Stimulated activated CD8-positive, alpha-beta memory T cell treated with anti-CD3 and anti-CD28 coated beads, Interleukin-2, amount 100 ng/mL, for 1 hour (primary cell): ENCODE measurements around the gene CDKN2D.

ENCODE experiments used
- DNase-seq, 2 donors: peaks; one replicate each; pipeline ENCODE4 v3.0.0-alpha.2; 2020; ENCODE audit warnings: low read depth in 2 of 2

Gene CDKN2D

GRCh38 chr19:10520652-10521318, 48.0 kb downstream of the CDKN2D start:
- DNase-seq = no peak

- DNase-seq = no peak
These were observed 49.4 kb downstream of the CDKN2D start for GRCh38 chr19:10519421-10519820.

GRCh38 chr19:10518444-10519361, 50.1 kb downstream of the CDKN2D start:
- DNase-seq = no peak

GRCh38 chr19:10517760-10518443, 50.9 kb downstream of the CDKN2D start:
- no peak for DNase-seq

- no peak for DNase-seq
These were observed 51.4 kb downstream of the CDKN2D start, which contains the start of gene S1PR5 for GRCh38 chr19:10517361-10517759. Gene S1PR5, minus strand, starts transcription at chr19:10517447. Its CDS starts 2,436 bp downstream, at chr19:10515011.

- DNase-seq = no peak
These were observed 52.0 kb downstream of the CDKN2D start for GRCh38 chr19:10516671-10517286.
